Stimulated activated CD8-positive, alpha-beta memory T cell treated with anti-CD3 and anti-CD28 coated beads, Interleukin-4, amount 100 ng/mL, for 48 hours (primary cell): ENCODE results near the gene TMC7.
"Not testable (repeated sequence)": the region's sequence is repeated elsewhere in the genome, so short reads cannot be mapped to it uniquely, and the experiment has no call there.

Experiments
- DNase-seq: peaks from one replicate; pipeline ENCODE4 v3.0.0-alpha.2; 2020

TMC7 gene

GRCh38 chr16:18984435-18985005 is 786 bp downstream of the TMC7 start:
- no peak for DNase-seq

- not testable (repeated sequence) for DNase-seq
Observed at GRCh38 chr16:18985256-18985655, 1.5 kb downstream of the TMC7 start.

- not testable (repeated sequence) for DNase-seq
Observed at GRCh38 chr16:18991731-18992130, 8.0 kb downstream of the TMC7 start.

DNA sequence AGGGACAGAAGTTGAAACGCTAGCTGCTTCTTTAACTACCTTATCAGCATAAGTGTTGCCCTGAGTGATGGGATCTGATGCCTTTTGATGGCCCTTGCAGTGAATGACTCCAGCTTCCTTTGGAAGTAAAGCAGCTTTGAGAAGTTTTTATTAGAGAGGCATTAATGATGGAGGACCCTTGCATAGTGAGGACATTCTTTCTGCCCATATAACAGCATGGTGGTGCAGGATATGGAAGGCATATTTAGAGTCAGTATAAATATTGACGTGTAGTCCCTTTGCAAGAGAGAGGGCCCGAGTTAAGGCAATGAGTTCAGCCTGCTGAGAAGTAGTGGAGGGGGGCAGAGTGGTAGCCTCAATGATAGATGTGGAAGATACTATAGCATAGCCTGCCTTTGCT is 9.8 kb downstream of the TMC7 start:
- not testable (repeated sequence) for DNase-seq

- not testable (repeated sequence) for DNase-seq
Observed at GRCh38 chr16:18994181-18994580, 10.4 kb downstream of the TMC7 start.

DNA sequence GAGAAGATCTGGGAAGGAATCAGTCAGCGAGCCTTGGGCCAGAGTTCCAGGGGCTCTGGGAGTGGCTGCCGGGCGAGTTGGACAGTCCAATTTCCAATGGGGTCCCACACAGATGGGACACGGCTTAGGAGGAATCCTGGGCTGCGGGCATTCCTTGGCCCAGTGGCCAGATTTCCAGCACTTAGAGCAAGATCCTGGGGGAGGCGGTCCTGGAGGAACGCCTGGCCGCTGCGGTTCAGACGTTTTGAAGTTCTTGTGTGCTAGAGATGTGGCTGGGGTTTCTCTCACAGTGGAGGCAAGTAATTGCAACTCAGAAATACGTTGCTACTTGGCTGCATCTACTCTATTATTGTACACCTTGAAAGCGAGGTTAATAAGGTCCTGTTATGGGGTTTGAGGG is 11.7 kb downstream of the TMC7 start:
- not testable (repeated sequence) for DNase-seq

DNA sequence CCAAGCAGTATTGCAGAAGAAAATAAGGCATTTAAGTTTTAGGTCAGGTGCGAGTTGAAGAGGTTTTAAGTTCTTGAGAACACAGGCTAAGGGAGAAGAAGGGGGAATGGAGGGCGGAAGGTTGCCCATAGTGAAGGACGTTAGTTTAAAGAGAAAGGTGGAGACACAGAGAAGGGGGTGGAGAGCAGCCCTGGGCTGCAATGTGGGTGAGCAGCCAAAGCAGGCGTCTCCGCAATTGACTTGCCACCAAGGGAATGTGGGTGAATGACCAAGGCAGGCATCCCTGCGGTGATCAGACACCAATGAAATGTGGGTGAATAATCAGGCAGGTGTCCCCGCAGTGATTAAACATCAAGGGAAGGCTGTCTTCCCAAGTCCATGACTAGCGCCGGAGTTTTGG is 12.8 kb downstream of the TMC7 start:
- not testable (repeated sequence) for DNase-seq

GRCh38 chr16:18997001-18997400 is 13.3 kb downstream of the TMC7 start:
- DNase-seq = not testable (repeated sequence)

- no peak for DNase-seq
Observed at GRCh38 chr16:18999045-18999393, 15.3 kb downstream of the TMC7 start.

DNA sequence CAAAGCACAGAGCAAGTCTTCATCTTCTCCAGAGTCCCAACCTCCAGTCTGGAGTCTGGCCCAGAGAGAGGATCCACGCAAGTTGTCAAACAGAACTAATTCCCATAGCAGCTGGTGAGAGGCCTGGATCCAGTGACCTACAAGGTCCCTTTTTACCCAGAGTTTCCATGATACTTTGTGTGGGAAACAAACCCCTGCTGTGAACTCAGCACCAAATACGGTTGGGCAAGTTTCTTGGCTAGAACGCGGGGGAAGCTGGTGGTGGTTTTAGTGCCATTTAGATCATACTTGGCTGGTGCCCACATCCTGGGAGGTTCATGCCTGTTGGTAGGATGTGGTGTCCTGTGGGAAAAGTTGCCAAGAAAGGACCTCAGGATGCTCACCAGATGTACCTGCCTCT is 18.1 kb downstream of the TMC7 start:
- DNase-seq = no peak

- no peak for DNase-seq
Observed at GRCh38 chr16:19003935-19004334, 20.2 kb downstream of the TMC7 start.

DNA sequence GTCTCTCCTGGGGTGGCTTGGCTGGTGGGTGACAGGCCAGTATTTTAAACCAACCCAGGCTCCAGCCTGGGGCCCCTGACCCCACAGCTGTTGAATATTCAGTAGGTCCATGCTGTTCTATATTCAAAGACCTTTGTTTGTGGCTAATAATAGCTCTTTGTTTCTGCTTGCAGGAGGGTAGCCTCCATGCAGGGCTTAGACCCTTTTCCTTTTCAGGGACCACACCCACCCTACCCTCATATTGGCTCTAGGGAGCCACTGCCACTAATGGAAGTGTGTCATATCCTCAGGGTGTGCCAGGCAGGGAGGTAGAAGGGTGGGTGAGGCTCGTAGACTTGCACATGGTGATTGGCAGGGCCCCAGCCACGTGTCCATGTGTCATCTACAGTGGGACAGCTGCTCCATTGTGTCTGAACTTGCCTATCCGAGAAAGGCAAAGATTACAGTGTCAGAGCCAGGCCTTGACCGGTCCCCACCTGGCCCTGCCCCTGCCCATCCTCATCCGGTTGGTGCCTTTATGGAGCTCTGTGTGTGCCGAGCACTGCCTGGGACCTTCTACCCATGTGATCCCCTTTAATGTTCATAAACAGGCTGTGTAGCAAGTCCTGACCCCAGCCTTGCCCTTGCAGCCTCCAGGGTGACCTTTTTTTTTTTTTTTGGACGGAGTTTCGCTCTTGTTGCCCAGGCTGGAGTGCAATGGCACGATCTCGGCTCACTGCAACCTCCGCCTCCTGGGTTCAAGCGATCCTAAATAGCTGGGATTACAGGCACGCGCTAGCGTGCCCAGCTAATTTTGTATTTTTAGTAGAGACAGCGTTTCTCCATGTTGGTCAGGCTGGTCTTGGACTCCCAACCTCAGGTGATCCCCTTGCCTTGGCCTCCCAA is 22.1 kb downstream of the TMC7 start:
- no peak for DNase-seq

DNA sequence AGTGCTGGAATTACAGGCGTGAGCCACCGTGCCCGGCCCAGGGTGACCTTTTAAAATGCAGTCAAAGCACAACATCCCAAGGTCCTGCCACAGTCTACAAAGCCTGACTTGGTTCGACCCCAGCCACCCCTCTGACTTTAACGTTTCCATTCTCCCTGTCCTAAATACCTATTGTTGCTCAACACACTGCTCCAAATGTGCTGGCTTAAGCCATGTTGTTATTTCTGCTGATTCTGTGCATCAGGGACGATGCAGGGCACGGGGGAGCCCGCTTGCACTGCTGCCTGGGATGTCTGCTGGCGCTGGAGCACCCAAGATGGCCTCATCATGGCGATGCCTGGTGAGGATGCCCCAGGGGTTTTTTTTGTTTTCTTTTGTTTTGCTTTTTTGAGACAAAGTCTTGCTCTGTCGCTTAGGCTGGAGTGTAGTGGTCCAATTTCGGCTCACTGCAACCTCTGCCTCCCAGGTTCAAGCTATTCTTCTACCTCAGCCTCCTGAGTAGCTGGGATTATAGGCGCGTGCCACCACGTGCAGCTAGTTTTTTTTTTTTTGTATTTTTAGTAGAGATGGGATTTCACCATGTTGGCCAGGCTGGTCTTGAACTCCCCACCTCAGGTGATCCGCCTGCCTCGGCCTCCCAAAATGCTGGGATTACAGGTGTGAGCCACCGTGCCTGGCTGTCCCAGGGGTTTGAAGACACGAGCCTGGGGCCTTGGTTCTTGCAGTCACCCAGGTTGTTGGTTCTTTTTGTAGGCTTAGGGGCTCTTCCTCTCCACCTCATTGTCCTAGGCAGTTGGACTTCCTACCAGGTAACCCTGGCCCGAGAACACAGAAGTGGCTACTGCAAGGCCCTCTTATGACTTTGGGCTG is 22.9 kb downstream of the TMC7 start:
- no peak for DNase-seq

DNA sequence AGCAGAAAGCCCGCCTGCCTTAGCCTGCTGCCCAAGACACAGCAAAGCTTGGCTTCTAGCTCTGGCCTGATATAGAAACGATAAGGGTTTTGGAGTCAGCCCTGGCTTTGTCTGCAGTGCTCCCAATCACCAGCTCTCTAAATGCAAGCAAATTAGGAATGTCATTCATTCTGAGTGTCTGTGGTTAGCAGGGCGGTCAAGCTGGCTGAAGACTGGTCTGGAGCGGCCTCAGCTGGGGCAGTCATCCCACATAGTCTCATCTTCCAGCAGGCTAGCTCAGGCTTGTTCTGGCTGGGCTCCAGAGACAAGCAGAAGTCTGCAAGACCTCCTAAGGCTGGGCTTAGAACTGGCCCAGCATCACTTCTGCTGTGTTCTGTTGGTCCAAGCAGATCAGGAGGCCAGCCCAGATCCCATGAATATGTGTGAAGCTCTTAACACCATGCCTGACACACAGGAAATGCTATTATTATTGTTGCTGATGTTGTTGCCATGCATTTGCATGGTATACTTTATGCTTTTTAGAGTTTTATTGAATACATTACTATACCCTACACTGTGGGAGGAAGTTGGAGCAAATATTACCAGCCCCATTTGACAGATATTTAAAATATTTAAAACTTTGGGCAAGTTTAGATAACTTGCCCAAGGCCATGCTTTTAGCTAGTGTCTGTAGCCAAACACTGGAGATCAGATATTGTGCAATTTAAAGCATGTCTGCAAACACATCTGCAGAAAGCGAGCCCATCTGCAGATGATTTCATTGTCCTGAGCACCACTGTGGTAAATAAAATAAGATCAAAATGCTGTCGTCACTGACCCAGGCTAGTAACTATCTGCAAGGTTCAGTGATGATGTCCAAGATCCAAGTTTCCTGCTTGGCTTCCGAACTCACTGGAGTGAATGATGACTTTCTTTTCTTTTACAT is 24.8 kb downstream of the TMC7 start:
- no peak for DNase-seq

GRCh38 chr16:19011169-19011731 is 27.5 kb downstream of the TMC7 start:
- no peak for DNase-seq

DNA sequence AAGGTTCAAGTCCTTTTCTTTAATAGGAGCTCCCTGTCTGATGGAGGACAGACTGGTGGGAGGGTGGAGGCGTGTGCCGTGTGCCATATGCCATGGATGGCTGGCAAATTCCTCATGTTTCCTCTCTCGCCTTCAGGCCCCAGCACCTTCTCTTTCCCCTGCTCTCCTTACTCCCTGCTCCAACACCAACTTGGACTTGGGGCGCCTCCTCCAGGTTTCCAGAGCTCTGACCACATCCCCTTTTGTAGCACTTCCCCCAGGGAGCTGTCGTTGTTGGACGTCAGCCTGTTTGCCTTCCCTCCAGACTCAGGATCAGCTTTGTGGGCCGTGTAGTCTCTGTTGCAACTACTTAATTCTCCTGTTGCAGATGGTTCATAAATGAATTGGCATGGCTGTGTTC is 30.7 kb downstream of the TMC7 start:
- DNase-seq = no peak

DNA sequence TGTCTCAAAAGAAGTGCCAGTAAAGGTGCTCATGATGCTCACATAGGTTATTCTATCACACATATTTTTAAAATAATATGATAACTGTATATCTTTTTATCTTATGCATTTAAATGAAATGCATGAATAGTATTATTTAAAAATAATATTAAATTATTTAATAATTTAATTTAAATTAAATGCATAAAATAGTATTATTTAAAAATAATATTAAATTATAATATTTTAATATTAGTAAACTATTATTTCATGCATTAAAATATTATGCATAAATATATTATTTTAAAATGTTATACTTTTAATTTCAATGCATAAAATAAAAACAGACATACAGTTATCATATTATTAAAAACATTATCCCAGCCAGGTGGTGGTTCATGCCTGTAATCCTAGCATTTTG is 33.4 kb downstream of the TMC7 start:
- no peak for DNase-seq

DNA sequence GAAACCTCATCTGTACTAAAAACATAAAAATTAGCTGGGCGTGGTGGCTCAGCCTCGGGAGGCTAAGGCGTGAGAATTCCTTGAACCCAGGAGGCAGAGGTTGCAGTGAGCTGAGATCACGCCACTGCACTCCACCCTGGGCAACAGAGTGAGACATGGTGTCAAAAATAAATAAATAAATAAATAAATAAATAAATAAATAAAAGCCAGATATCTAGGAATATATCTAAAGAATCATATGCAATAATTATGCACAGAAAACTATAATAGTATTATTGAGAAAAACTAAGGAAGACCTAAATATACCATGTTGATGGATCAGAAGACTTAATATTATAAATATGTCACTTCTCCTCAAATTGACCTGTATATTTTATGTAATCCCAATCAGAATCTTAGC is 37.0 kb downstream of the TMC7 start:
- DNase-seq = no peak

DNA sequence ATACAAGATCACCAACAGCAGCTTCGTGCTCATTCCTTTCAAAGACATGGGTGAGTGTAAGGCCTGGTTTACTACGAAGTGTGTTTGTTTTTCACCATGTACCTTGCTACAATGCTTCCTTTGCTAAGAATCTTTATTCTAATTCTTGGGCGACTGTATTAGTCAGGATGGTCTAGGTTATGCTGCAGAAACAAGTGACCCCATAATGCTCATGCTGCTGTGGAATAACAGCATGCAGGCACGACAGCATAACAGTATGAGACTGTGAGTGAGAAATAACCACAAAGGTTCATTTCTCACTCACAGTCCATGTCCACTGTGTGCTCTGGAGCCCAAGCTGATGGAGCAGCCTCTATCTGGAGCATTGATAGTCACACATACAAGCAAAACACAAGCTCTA is 38.0 kb downstream of the TMC7 start:
- DNase-seq = no peak

GRCh38 chr16:19027416-19027815 is 43.7 kb downstream of the TMC7 start:
- DNase-seq = no peak

DNA sequence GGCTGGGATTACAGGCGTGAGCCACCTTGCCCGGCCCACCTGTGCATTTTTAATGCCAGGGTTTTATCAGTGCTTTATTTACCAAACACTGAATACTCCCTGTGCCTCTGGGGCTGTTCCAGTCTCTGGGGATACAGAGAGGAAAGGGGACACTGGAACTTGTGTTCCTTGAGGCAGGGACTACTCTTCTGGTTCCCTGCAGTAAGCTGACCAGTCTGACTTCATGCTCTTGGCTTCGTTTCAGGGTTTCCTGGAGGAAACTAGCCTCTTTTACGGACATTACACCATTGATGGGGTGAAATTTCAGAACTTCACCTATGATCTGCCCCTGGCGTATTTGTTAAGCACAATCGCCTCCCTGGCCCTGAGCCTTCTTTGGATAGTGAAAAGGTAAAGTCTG is 46.2 kb downstream of the TMC7 start:
- DNase-seq = no peak

- DNase-seq = no peak
Observed at GRCh38 chr16:19031738-19032137, 48.0 kb downstream of the TMC7 start.
